Measurements from ENCODE around the gene TFE3.

DNA sequence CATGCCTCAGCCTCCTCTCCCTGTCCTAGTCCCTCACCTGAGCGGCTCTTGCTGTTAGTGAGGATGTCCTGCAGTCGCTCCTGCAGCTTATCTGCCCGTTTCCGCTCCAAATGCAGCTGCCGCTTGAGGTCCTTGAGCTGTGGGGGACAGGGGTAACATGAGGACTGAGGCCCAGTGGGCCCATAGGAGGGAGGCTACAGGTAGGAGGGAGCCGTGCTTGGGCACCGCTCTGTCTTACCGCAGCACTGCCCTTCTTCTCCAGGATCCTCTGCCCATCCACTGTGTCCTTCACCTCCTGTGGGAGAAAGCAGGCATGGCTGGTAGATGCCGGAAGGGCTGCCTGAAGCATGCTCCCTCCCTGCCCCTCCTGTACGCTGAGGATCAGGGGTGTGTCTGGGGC is 62.0 kb downstream of the TFE3 start:
- TF ChIP-seq, protein P1, sequence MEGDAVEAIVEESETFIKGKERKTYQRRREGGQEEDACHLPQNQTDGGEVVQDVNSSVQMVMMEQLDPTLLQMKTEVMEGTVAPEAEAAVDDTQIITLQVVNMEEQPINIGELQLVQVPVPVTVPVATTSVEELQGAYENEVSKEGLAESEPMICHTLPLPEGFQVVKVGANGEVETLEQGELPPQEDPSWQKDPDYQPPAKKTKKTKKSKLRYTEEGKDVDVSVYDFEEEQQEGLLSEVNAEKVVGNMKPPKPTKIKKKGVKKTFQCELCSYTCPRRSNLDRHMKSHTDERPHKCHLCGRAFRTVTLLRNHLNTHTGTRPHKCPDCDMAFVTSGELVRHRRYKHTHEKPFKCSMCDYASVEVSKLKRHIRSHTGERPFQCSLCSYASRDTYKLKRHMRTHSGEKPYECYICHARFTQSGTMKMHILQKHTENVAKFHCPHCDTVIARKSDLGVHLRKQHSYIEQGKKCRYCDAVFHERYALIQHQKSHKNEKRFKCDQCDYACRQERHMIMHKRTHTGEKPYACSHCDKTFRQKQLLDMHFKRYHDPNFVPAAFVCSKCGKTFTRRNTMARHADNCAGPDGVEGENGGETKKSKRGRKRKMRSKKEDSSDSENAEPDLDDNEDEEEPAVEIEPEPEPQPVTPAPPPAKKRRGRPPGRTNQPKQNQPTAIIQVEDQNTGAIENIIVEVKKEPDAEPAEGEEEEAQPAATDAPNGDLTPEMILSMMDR (IDR thresholded peaks at IDR 0.05) = no peak
- TF ChIP-seq POLR2A (IDR thresholded peaks at IDR 0.05) = no peak

All from Peyer's patch (tissue), 4 donors.